ENCODE results near the gene TMEM45A.

Gene TMEM45A

GRCh38 chr3:100615684-100616083 is 123.3 kb downstream of the TMEM45A start:
- no peak overlapping the region for H3K4me3 ChIP-seq (ENCODE audit: low read depth, low read length)
- no peaks in the 10 kb centered on the region for H3K27me3 ChIP-seq (replicated peaks)
- DNase-seq = peak; percentile 30
- TF ChIP-seq CTCF (IDR thresholded peaks at IDR 0.05; ENCODE audit: low read depth, low read length, missing control alignments) = no peak
- in situ Hi-C loops (cut with HindIII; ENCODE audit: low pct_ligation_motif_present, low sequenced_read_pairs) = no loop called here
- no peak overlapping the region for H3K27ac ChIP-seq
- H3K36me3 ChIP-seq (replicated peaks) = no peaks in the 10 kb centered on the region

- TF ChIP-seq CTCF (IDR thresholded peaks at IDR 0.05; ENCODE audit: low read depth, low read length, missing control alignments) = no peak
- no peak overlapping the region for H3K27ac ChIP-seq
- no peaks in the 10 kb centered on the region for H3K27me3 ChIP-seq (replicated peaks)
- DNase-seq = no peak
- H3K36me3 ChIP-seq (replicated peaks) = no peaks in the 10 kb centered on the region
- H3K4me3 ChIP-seq (ENCODE audit: low read depth, low read length) = no peak overlapping the region
- in situ Hi-C loops (cut with HindIII; ENCODE audit: low pct_ligation_motif_present, low sequenced_read_pairs) = no loop called here
Measured at GRCh38 chr3:100621251-100621650, 128.8 kb downstream of the TMEM45A start.

Measured in brain microvascular endothelial cell (primary cell).